Osteocyte (in vitro differentiated cells): ENCODE measurements around the gene VOPP1. TPM values are rescaled to one million over a fixed set of nuclear protein-coding genes. Genes with fewer than 3 reads are reported as not detected.

ENCODE experiments used
- DNase-seq: peaks from one replicate; pipeline ENCODE4 v3.0.0; 2021; ENCODE audit warnings: mixed read lengths; ENCODE audit not compliant: unreplicated experiment; ENCODE audit errors: extremely low spot score
- H3K27ac Mint-ChIP-seq: one replicate; pipeline ENCODE4 v1.8.0; 2021; ENCODE audit warnings: mild to moderate bottlenecking, mixed read lengths; ENCODE audit not compliant: unreplicated experiment
- H3K27me3 Mint-ChIP-seq: one replicate; pipeline ENCODE4 v1.8.0; 2021; ENCODE audit warnings: mixed read lengths; ENCODE audit not compliant: unreplicated experiment
- H3K36me3 Mint-ChIP-seq: one replicate; pipeline ENCODE4 v1.8.0; 2021; ENCODE audit warnings: mixed read lengths; ENCODE audit not compliant: unreplicated experiment
- H3K4me1 Mint-ChIP-seq: one replicate; pipeline ENCODE4 v1.8.0; 2021; ENCODE audit warnings: mixed read lengths; ENCODE audit not compliant: unreplicated experiment
- H3K4me3 Mint-ChIP-seq: one replicate; pipeline ENCODE4 v1.8.0; 2021; ENCODE audit warnings: mild to moderate bottlenecking, moderate library complexity, mixed read lengths; ENCODE audit not compliant: unreplicated experiment
- H3K9me3 Mint-ChIP-seq: one replicate; pipeline ENCODE4 v1.8.0; 2021; ENCODE audit warnings: mixed read lengths; ENCODE audit not compliant: unreplicated experiment
- total RNA-seq: library from RNA; stranded (reverse); gene quantifications from 2 replicates; pipeline ENCODE4 v1.2.1, GENCODE V29; 2021
- TF ChIP-seq, protein P1 (sequence below): fragments of 200-600 bp; sonication (generic); IDR thresholded peaks from 2 replicates; pipeline ENCODE4 v1.5.0; 2021; ENCODE audit warnings: antibody characterized with exemption, mild to moderate bottlenecking, moderate library complexity

Gene VOPP1
- total RNA-seq, 1 donor from 2014 or later, result 86.6 TPM

GRCh38 chr7:55484241-55484640, 88.1 kb downstream of the VOPP1 start:
- Mint-ChIP-seq H3K36me3 (peaks cover 22% of the 10 kb centered on the region), H3K4me3 (no peak overlapping the region), H3K4me1 (no peaks in the 10 kb centered on the region), H3K9me3 (no peaks in the 10 kb centered on the region), H3K27me3 (no peaks in the 10 kb centered on the region), H3K27ac (no peak overlapping the region)
- peak; percentile 67 for DNase-seq
- TF ChIP-seq, protein P1, sequence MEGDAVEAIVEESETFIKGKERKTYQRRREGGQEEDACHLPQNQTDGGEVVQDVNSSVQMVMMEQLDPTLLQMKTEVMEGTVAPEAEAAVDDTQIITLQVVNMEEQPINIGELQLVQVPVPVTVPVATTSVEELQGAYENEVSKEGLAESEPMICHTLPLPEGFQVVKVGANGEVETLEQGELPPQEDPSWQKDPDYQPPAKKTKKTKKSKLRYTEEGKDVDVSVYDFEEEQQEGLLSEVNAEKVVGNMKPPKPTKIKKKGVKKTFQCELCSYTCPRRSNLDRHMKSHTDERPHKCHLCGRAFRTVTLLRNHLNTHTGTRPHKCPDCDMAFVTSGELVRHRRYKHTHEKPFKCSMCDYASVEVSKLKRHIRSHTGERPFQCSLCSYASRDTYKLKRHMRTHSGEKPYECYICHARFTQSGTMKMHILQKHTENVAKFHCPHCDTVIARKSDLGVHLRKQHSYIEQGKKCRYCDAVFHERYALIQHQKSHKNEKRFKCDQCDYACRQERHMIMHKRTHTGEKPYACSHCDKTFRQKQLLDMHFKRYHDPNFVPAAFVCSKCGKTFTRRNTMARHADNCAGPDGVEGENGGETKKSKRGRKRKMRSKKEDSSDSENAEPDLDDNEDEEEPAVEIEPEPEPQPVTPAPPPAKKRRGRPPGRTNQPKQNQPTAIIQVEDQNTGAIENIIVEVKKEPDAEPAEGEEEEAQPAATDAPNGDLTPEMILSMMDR, result no peak

- no peaks in the 10 kb centered on the region for H3K9me3 Mint-ChIP-seq
- H3K36me3 Mint-ChIP-seq, result peaks cover 17% of the 10 kb centered on the region
Measured at GRCh38 chr7:55483046-55483445, 89.3 kb downstream of the VOPP1 start.

DNA sequence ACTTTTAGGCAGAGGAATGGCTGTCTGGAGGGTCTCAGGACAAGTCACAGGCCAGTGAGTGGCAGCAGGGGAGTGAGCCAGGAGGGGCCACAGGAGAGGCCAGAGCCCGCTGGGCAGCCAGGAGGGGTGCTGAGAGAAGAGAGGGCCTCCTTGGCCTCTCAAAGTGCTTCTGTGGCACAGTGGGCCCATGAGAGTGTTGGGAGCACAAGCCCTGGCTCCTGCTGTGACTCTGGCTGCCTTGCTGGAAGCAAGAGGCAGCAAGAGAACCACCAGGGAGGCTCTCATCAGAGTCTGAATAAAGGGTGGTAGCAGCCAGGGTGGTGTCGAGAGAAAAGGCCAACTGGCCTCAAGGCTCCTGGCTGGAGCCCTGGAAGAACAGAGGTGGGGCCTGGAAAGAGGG, 91.1 kb downstream of the VOPP1 start:
- Mint-ChIP-seq H3K4me3 (no peak overlapping the region), H3K36me3 (peaks cover 17% of the 10 kb centered on the region), H3K9me3 (no peaks in the 10 kb centered on the region), H3K27me3 (no peaks in the 10 kb centered on the region), H3K27ac (no peak overlapping the region), H3K4me1 (peaks cover 25% of the 10 kb centered on the region)
- TF ChIP-seq, protein P1, result no peak
- peak; percentile 59 for DNase-seq

More at GRCh38 chr7:55483046-55483445, 89.3 kb downstream of the VOPP1 start:
- Mint-ChIP-seq H3K4me1 (peaks cover 8% of the 10 kb centered on the region), H3K27me3 (no peaks in the 10 kb centered on the region), H3K27ac (no peak overlapping the region), H3K4me3 (no peak overlapping the region)
- peak; percentile 44 for DNase-seq
- TF ChIP-seq, protein P1, result no peak

DNA sequence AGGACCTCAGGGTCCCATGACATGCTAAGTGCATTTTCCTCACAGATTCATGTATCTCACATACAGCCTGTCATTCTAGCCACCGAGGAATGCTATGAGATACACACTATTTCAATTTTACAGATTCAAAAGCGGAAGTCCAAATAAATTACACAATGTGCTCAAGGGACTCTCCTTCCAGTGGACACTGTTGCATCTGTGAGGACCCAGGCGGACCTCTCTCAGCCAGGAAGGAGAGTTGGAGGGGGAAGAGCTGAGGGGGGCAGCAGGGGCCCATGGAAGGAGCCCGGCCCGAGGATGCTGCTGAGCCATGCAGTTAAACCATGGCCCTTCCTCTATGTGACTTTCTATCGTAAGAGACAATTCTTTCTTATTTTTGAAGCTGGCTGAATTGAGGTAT, 93.6 kb downstream of the VOPP1 start:
- no peaks in the 10 kb centered on the region for H3K27me3 Mint-ChIP-seq
- no peaks in the 10 kb centered on the region for H3K9me3 Mint-ChIP-seq
- TF ChIP-seq, protein P1, result no peak
- no peak overlapping the region for H3K4me3 Mint-ChIP-seq
- no peak for DNase-seq
- H3K27ac Mint-ChIP-seq, result no peak overlapping the region
- peaks cover 14% of the 10 kb centered on the region for H3K36me3 Mint-ChIP-seq
- H3K4me1 Mint-ChIP-seq, result peaks cover 42% of the 10 kb centered on the region

GRCh38 chr7:55477781-55478374, 94.4 kb downstream of the VOPP1 start:
- Mint-ChIP-seq H3K4me3 (no peak overlapping the region), H3K27me3 (no peaks in the 10 kb centered on the region), H3K36me3 (peaks cover 14% of the 10 kb centered on the region), H3K4me1 (peaks cover 42% of the 10 kb centered on the region), H3K9me3 (no peaks in the 10 kb centered on the region), H3K27ac (peak overlapping the region; percentile 7)
- TF ChIP-seq, protein P1, result no peak
- no peak for DNase-seq
